Endothelial cell of umbilical vein (primary cell): ENCODE data around the gene CHRM1. TPM values are rescaled to one million over a fixed set of nuclear protein-coding genes. Genes with fewer than 3 reads are reported as not detected.

Experiments
- BruUV-seq: library from RNA; stranded (reverse); fragments of 400-500 nt; replicated peaks from 2 replicates; lab custom pipeline; 2021; lab: Mats Ljungman, UMichigan
- CTCF ChIA-PET: fragments of 300-600, 350-600 bp; sonication (Branson Sonifier 250); formaldehyde crosslinking; loops from one replicate; lab custom pipeline; 2021; ENCODE audit warnings: antibody characterized with exemption, inconsistent platforms; lab: Charles Lee
- POLR2A ChIA-PET: fragments of 300-600, 350-600 bp; sonication (Branson Sonifier 250); formaldehyde crosslinking; loops from one replicate; lab custom pipeline; 2021; ENCODE audit warnings: antibody characterized with exemption, inconsistent platforms; lab: Charles Lee
- DNase-seq: peaks from one replicate; pipeline ENCODE4 v3.0.0-alpha.2; 2011; ENCODE audit warnings: low read depth, low spot score
- FAIRE-seq: peaks from 2 replicates; lab custom pipeline; 2011; peaks lifted over from hg19 to GRCh38; lab: Jason Lieb, UNC
- H2AFZ ChIP-seq: 2 replicates; pipeline ENCODE4 v1.6.0; 2012; ENCODE audit warnings: low read depth, low read length, control low read depth, inconsistent platforms
- H3K27ac ChIP-seq: 2 replicates; pipeline ENCODE4 v1.5.1; 2011; ENCODE audit warnings: low read depth, mild to moderate bottlenecking, control low read depth, low read length, moderate library complexity; ENCODE audit not compliant: insufficient read depth
- H3K27me3 ChIP-seq, 2 experiments: 2 replicates each; pipeline versions ENCODE4 v1.6.0 to v1.6.1; 2011; ENCODE audit warnings: low read length in 2 of 2, mixed read lengths in 1 of 2; ENCODE audit not compliant: control insufficient read depth in 2 of 2, insufficient read depth in 2 of 2
- H3K36me3 ChIP-seq, 2 experiments: 2 replicates in 1 of 2; 3 replicates in 1 of 2; pipeline ENCODE4 v1.5.1; 2011; ENCODE audit warnings: low read length in 2 of 2, mild to moderate bottlenecking in 1 of 2, moderate library complexity in 1 of 2; ENCODE audit not compliant: control insufficient read depth in 2 of 2, insufficient read depth in 2 of 2; ENCODE audit errors: extremely low read depth in 1 of 2
- H3K4me1 ChIP-seq: 3 replicates; pipeline ENCODE4 v1.5.1; 2011; ENCODE audit warnings: mild to moderate bottlenecking, low read length; ENCODE audit not compliant: control insufficient read depth, insufficient read depth; ENCODE audit errors: extremely low read depth
- H3K4me2 ChIP-seq: 2 replicates; pipeline ENCODE4 v1.6.1; 2011; ENCODE audit warnings: low read length, control low read depth, mixed read lengths; ENCODE audit not compliant: insufficient read depth
- H3K4me3 ChIP-seq, 3 experiments: fragments of 200-600 bp in 1 of 3; sonication (generic), shearing (Covaris generic) in 1 of 3; replicated peaks in 1 of 3; 2 replicates each; pipeline ENCODE4 v1.5.1; 2011 to 2016; ENCODE audit warnings: control low read depth in 3 of 3, low read length in 3 of 3, mild to moderate bottlenecking in 2 of 3, inconsistent platforms in 1 of 3, low read depth in 1 of 3, moderate library complexity in 1 of 3; ENCODE audit not compliant: insufficient read depth in 1 of 3
- H3K79me2 ChIP-seq: 2 replicates; pipeline ENCODE4 v1.6.0; 2012; ENCODE audit warnings: low read length, inconsistent platforms; ENCODE audit not compliant: control insufficient read depth, insufficient read depth
- H3K9ac ChIP-seq: replicated peaks from 2 replicates; pipeline ENCODE3; 2011; ENCODE audit warnings: low read length, control low read depth; ENCODE audit not compliant: insufficient read depth; ENCODE audit errors: extremely low read depth
- H3K9me1 ChIP-seq: replicated peaks from 3 replicates; pipeline ENCODE4 v1.6.0; 2011; ENCODE audit warnings: mild to moderate bottlenecking, low read length; ENCODE audit not compliant: control insufficient read depth, insufficient read depth; ENCODE audit errors: extremely low read depth
- H3K9me3 ChIP-seq: replicated peaks from 2 replicates; pipeline ENCODE4 v1.5.1; 2012; ENCODE audit warnings: low read length, inconsistent platforms; ENCODE audit not compliant: control insufficient read depth, insufficient read depth
- H4K20me1 ChIP-seq: replicated peaks from 2 replicates; pipeline ENCODE3; 2011; ENCODE audit warnings: mild to moderate bottlenecking, low read length; ENCODE audit not compliant: control insufficient read depth, insufficient read depth; ENCODE audit errors: extremely low read depth
- EZH2 ChIP-seq: IDR thresholded peaks from 2 replicates; pipeline ENCODE4 v1.6.1; 2012; ENCODE audit warnings: borderline replicate concordance, low read depth, mild to moderate bottlenecking, moderate library complexity, low read length, inconsistent platforms; ENCODE audit not compliant: severe bottlenecking
- FOS ChIP-seq: IDR thresholded peaks from 2 replicates; pipeline ENCODE4 v1.6.1; 2011; ENCODE audit warnings: mild to moderate bottlenecking, low read length, moderate library complexity, borderline replicate concordance; ENCODE audit not compliant: insufficient read depth
- GATA2 ChIP-seq: IDR thresholded peaks from 2 replicates; pipeline ENCODE4 v1.7.0; 2011; ENCODE audit warnings: low read depth, mild to moderate bottlenecking, moderate library complexity, mixed read lengths, low read length; ENCODE audit not compliant: insufficient read length, insufficient read depth
- JUN ChIP-seq: IDR thresholded peaks from 2 replicates; pipeline ENCODE4 v1.6.1; 2011; ENCODE audit warnings: borderline replicate concordance, low read depth; ENCODE audit not compliant: insufficient read length, insufficient read depth
- dilution Hi-C: fragments of 300-500 bp; cut with MboI; formaldehyde crosslinking; loops from one replicate; pipeline ENCODE4 v1.15.0; 2019; ENCODE audit warnings: low sequenced_read_pairs; ENCODE audit not compliant: extremely low pct_ligation_motif_present
- intact Hi-C: fragments of 100-400 bp; cut with micrococcal nuclease; formaldehyde crosslinking; loops from one replicate; pipeline ENCODE4 v1.10.0; 2022
- polyA plus RNA-seq, 4 experiments: library from polyadenylated mRNA; depleted of rRNA in 3 of 4; stranded (reverse) in 3 of 4; unstranded in 1 of 4; fragments of >200 nt; gene quantifications; 2 replicates each; pipeline versions ENCODE4 v1.2.1 to v1.2.3, GENCODE V29; 2011 to 2012; ENCODE audit warnings: missing spikeins in 1 of 4
- total RNA-seq: library from RNA; stranded (reverse); gene quantifications from 2 replicates; pipeline ENCODE4 v1.2.3, GENCODE V29; 2021
- TF ChIP-seq, protein P1 (sequence below): IDR thresholded peaks from 2 replicates; pipeline ENCODE4 v1.6.1; 2011; ENCODE audit not compliant: insufficient read depth, insufficient read length
- TF ChIP-seq, protein P2 (sequence below), 2 donors: IDR thresholded peaks; 1 replicate in 1 of 2; 2 replicates in 1 of 2; pipeline ENCODE4 v1.5.1; 2011; ENCODE audit warnings: low read length in 2 of 2, mild to moderate bottlenecking in 2 of 2, moderate library complexity in 2 of 2, control low read depth in 1 of 2, inconsistent platforms in 1 of 2, low read depth in 1 of 2; ENCODE audit not compliant: insufficient read depth in 1 of 2; ENCODE audit errors: extremely low read depth in 1 of 2

CHRM1 gene
- total and polyA plus RNA-seq, 2 donors (not counting 3 experiments of a cell fraction or from before 2014, with no cell fraction given), result not detected

DNA sequence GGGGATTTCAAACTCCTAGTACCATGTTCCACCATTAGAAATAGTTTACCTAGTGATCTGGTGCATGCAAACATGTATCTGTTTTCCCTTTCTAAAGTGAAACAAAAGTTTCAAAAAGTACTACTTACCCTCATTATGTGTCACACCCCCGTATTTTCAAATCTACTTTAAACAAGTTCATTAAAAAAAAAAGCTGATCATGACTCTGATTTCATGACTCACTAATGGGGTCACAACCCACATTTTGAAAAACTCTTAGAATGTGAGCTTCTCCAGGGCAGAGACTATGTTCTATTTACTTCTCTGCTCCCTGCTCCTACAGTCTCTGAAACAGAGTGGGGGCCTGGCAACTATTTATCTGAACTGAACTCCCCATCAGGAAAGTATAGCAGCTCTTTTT, 18.2 kb downstream of the CHRM1 start:
- Histone ChIP-seq H3K4me2 (no peak overlapping the region), H3K9me3 (no peaks in the 10 kb centered on the region), H3K9ac (no peak overlapping the region), H2AFZ (no peak overlapping the region), H3K4me3 (no peak overlapping the region), H3K27ac (no peak overlapping the region), H3K36me3 (no peaks in the 10 kb centered on the region), H4K20me1 (no peaks in the 10 kb centered on the region), H3K27me3 (peaks cover 0 to 2% of the 10 kb centered on the region in 2 experiments), H3K79me2 (no peaks in the 10 kb centered on the region), H3K9me1 (no peaks in the 10 kb centered on the region), H3K4me1 (peaks cover 4% of the 10 kb centered on the region)
- no TSS peak for BruUV-seq
- no peak for TF ChIP-seq JUN
- TF ChIP-seq, protein P1, sequence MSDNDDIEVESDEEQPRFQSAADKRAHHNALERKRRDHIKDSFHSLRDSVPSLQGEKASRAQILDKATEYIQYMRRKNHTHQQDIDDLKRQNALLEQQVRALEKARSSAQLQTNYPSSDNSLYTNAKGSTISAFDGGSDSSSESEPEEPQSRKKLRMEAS, result no peak
- TF ChIP-seq FOS, result no peak
- no peak for TF ChIP-seq GATA2
- TF ChIP-seq EZH2, result no peak
- TF ChIP-seq, protein P2, sequence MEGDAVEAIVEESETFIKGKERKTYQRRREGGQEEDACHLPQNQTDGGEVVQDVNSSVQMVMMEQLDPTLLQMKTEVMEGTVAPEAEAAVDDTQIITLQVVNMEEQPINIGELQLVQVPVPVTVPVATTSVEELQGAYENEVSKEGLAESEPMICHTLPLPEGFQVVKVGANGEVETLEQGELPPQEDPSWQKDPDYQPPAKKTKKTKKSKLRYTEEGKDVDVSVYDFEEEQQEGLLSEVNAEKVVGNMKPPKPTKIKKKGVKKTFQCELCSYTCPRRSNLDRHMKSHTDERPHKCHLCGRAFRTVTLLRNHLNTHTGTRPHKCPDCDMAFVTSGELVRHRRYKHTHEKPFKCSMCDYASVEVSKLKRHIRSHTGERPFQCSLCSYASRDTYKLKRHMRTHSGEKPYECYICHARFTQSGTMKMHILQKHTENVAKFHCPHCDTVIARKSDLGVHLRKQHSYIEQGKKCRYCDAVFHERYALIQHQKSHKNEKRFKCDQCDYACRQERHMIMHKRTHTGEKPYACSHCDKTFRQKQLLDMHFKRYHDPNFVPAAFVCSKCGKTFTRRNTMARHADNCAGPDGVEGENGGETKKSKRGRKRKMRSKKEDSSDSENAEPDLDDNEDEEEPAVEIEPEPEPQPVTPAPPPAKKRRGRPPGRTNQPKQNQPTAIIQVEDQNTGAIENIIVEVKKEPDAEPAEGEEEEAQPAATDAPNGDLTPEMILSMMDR (IDR thresholded peaks at IDR 0.05; ENCODE audit: extremely low read depth in 1 of 2, insufficient read depth in 1 of 2, low read depth in 1 of 2, low read length in 2 of 2), result no peak
- dilution Hi-C loops (no loop called here), intact Hi-C loops (loop anchor here (10.0 kb wide), 1 partner anchor 712 kb away; the partner anchor contains the start of gene PLAAT3)
- peak; percentile 37 for DNase-seq
- FAIRE-seq, result peak; percentile 24
- ChIA-PET POLR2A (interaction anchor here (0.8 kb wide), 1 partner anchor 22 kb away, joined by 4 read pairs; no protein-coding TSS in a partner anchor), CTCF (interaction anchor here (0.6 to 7.3 kb wide), 7 partner anchors 13 to 131 kb away, joined by 3 to 488 read pairs (median 3); no protein-coding TSS in a partner anchor)
